GM11168 (cell line): Measurements from ENCODE around the gene SYT2.
"Not testable (repeated sequence)": the region's sequence is repeated elsewhere in the genome, so short reads cannot be mapped to it uniquely, and the experiment has no call there.

ENCODE experiments used
- in situ Hi-C: fragments of 300-500 bp; cut with MboI; formaldehyde crosslinking; loops from one replicate; pipeline ENCODE4 v1.12.0; 2022; ENCODE audit warnings: low sequenced_read_pairs; ENCODE audit not compliant: unreplicated experiment

The SYT2 gene

DNA sequence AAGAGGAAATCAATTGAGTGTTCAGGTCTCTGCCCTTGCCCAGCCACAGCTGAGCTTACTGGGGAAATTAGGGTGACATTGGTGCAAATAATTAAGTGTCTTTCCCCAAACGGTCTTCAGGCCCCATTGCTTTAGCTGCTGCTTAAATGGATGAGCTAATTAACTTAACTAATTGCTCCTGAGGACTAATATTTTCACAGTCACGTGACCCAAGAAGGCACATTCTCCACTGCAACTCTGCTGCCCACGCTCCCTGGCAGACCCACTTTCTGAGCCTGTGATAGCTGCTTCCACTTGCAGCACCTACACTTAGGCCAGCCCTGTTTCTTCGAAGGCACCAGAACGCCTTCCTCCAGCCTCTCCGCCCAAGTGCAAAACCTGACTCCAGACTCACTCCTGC is 56.2 kb downstream of the SYT2 start:
- in situ Hi-C loops, result loop anchor here (5.0 kb wide), 1 partner anchor 68 kb away; no protein-coding TSS in a partner anchor

DNA sequence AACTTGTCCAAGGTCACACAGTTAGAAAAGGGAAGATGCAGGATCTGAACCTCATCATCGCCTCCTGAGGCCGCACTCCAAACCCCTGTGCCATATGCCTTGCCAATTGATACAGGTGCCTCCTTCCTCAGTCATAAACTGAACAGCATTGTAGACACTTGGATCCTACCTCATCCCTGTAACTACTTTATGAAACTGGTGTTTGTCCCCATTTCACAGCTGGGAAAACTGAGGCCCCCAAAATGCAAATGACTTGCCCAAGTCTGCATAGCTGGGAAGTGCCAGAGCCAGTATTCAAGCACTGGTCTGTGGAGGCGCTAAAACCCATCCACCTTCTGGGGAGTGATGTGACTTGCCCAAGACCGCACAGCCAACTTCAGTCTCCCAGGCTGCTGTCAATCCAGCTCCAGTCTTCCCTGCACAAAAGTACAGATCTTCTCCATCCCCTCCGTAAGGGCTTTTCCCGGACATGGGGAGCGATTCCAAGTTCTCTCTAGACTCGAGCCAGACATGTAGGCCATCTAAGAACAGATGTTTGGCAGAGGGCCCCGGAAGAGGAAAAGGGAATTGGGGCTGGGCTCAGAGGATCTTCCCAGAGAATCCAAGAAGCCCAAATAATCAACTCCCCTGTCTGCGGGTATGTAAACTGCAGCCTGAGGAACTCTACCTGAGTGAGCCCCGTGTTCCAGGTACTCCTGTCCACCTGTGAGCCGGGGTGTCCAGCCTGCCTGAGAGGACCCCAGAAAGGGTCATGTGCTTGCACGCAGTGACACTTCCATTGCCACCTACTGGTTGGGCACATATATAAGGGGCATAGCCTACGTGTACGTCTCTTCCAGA is 60.5 kb downstream of the SYT2 start:
- in situ Hi-C loops, result loop anchor here (5.0 kb wide), 1 partner anchor 73 kb away; no protein-coding TSS in a partner anchor

DNA sequence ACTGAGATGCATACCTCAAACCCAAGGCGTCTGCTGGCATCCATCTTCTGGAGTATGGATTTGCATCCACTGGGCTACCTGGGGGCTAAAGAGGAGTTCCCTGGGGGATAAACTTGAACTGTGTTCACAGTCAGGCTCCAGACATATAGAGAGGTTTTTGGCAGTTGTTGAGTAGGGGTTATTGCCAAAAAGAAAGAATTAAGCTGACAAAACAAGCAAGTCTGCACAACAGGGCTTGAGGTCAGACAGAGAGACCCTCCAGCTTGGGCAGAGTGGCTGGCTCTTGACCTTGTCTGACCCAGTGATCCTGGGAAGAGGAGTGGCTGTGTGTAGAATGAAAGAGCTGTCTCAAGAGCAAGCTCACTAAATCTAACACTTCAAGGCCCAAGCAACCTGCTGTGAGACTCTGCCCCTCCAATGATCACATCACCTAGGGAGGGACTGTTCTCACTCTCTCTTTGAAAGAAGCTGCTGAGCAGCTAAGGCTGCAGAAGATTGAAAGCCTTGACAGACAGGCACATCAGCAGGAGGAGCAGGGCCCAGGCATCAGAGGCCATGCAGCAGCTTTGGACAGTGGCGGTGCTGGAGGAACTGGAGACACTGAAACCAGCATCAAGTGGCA is 61.5 kb downstream of the SYT2 start:
- in situ Hi-C loops, result no loop called here

DNA sequence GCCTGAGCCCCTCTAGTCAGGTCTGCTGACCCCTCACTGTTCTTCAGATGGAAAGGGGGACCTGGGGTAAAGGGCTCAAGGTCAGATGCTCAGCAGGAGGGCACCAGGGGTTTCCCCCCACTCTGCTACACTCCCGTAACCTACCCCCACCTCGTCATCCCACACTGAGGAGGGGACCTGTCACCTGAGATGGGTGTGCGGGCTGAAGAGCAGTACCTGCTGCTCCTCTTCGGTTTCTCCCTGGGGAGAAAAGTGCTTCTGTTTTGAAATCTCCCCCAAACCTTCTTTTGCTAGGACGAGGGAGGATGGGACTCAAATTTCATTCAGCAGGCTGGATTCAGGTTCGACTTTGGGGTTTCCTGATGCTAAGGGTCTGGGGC is 65.2 kb downstream of the SYT2 start:
- in situ Hi-C loops, result no loop called here

DNA sequence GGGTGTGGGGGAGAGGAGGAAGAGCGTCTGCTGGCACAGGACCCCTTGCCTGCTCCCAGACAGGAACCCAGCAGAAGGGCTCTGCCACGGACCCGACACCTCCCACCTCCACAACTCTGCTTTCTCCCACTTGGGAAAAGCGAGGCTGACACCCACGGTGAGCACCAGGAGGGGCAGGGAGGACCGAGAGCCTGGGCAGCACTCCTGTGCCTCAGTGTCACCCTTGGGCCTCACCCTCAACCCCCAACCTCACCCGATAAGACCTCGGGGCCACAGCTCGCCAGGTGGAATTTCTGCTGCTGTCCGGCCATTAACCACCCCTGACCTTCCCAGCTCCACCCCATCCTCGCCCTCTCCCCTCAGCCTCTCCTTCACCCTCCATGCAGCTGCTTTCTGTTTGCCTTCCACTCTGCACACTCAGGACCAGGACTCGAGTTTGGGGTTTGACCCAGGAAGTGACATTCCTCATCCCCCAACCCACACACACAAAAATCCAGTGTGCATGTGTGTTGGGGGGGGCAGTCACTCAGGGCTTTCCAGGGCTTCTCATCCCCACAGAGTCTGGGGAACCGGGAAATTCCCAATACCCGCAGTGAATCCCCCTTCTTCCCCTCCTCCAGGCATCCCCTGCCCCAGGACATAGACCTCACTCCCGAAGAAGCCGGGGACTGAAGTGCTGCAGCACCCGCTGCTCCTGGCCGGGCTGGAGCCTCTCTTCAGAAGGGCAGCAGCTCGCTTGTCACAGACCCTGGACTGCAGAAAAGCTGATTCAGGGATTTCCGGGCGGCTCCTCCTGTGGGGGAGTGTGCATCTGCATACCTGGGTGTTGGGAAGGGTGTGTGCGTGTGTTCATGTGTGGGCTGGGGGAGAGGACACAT is 65.8 kb downstream of the SYT2 start:
- in situ Hi-C loops, result no loop called here

DNA sequence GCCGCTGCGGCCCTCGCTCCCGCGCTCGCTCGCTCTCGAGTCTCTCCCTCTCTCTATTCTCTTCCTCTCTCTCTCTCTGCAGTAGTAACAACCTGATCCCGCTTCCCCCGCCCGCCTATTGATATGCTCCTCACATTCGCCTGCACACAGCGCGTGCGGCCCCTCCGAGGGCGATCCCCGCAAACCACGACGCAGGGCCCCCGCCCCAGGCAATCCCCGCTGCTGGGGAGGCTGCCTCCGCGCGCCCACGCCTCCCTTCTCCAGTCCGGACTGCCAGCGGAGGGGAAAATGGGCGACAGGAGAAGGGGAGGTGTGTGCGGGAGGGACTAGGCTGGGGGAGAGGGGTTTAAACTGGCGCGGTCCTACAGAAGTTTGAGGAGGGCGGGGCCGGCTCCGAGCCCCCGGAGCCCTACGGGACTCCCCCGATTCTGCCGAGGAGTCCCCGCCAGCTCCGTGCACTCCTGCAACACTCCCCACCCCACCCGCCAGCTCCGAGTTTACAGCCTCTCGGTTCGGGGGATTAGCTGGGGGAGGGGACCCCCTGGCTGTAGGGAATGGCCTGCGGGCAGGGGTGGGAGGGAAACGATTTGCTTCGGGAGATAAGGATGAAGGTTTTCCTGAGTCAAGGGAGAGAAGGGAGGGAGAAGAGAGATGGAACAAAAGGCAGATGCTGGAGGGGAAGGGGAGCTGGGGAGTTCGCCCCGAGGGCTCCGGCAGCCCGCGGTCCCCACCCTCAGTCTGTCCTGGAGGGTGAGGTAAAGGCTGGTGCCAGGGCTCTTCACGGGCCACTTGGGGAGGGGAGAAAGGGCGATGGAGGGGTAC is 66.6 kb downstream of the SYT2 start:
- in situ Hi-C loops, result no loop called here

DNA sequence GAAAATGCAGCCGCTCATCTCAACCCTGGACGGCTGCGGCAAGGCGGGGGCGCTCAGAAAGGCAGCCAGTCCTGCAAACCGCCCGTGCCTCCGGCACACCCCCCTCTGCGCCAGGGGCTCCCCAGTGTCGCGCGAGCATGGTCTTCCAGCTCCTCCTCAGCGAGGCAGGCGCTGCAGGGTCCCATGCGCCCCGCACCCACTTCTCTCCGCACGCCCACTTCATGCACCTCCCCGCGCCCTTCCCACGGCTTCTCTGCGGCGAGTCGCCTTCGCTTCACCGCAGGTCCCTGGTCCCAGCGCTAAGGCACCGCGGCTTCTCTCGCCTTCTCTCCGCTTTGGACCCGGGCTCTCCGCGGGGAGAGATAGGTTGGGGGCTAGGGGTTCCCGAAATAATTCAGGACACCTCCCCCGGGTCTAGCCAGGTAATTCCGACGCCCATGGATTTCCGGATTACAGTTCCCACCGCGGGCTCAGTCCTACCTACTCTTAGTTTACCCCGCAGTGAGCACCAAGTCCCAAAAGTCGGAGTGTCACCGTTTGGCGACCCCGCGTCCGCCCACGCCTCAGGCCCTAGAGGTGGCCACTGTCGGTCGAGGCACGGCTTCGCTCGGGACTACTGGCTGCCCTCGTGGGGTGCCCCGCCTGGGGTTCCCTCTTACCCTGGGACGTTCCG is 67.5 kb downstream of the SYT2 start:
- in situ Hi-C loops, result no loop called here

DNA sequence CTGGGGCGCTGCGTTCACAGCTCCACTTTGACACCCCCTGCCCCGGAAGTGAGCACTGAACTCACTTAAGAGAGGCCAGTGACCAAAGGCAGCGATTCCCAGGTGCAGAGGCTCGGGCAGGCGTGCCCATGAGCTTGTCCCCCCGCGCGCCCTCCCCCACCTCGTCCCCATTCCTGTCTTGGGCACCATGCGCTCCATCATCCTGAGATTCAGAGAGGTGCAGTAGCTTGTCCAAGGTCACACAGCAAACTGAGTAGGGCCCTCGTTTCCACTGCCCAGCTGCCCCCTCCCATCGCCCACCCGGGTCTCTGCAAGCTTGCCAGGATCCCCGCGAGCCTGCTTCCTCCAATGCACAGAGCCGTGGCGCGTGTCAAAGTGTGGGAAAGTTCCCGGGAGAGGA is 68.0 kb downstream of the SYT2 start:
- in situ Hi-C loops, result no loop called here

DNA sequence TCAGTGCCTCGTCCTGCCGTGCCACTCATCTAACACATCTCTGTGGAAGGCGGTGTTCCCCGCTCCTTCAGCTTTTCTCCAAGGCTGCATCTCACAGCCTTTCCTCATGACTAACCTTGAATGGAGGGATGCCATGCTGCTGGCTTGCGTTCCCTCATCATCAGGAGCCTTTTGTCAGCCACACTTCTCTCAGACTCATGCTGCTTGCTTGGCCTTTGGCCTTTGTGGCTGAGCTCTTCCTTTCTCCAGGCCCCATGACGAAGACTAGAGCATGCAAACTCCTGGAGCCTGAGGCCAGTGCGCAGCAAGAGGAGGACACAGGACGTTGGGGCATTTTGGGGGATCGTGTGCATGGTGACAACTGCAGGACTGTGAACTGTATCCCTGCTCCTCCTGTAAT is 70.8 kb downstream of the SYT2 start:
- in situ Hi-C loops, result no loop called here

DNA sequence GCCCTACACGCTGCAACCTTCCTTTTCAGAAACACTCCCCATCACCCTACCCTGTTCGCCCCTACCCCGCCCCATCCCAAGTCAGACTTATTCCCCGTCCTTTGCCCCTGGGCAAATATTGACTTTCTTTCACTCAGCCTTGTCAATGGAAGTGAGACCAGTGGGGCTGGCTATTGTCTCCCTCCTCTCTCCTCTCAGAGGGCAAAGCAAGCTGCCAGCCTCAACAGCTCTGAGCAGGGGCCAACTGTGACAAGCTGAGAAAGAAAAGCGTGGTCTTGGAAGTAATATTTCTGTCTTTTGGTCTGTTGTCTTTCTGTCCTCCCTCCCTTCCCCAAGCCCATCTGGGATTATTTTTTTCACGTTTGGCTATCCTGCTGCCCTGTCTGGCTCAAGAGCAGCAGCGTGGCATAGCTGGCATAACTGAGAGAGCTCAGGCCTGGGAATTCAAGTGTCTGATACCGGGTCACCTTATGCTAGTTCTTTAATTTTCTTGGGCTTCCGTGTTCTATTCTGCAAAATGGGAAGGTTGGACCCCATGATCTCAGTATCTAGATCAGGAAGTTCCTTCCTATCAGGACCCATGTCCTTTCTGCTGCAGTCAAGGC is 71.5 kb downstream of the SYT2 start:
- in situ Hi-C loops, result not testable (repeated sequence)

DNA sequence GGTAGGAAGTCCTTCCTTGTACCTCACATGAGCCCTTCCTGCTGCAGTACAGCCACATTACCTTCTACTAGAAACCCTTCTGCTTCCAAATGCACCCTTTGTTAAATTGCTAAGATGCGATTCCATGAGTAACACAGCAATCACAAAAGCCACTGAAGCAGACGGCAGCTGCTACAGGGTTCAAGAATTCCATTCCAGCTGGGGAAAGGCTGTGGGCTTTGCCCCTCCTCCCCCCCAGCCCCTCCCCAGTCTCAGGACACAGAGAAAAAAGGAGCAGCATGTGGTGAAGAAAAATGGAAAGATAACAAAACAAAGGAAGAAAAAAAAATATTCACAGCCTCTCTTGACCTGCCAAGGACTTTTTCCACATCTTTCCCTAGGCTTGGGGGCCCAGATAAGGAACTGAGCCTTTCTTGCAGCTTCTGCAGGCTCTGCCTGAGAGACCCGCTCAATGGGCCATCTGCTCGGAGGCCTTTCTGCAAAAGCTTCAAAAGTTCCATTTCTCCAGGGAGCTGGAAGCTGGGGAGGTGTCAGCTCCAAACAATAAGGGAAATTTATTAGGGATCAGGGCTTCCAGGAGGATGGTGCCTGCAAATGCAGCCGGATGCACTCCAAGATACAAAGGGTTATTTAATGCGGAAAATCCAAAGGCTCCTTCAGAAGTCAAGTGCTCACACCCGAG is 72.1 kb downstream of the SYT2 start:
- in situ Hi-C loops, result no loop called here

DNA sequence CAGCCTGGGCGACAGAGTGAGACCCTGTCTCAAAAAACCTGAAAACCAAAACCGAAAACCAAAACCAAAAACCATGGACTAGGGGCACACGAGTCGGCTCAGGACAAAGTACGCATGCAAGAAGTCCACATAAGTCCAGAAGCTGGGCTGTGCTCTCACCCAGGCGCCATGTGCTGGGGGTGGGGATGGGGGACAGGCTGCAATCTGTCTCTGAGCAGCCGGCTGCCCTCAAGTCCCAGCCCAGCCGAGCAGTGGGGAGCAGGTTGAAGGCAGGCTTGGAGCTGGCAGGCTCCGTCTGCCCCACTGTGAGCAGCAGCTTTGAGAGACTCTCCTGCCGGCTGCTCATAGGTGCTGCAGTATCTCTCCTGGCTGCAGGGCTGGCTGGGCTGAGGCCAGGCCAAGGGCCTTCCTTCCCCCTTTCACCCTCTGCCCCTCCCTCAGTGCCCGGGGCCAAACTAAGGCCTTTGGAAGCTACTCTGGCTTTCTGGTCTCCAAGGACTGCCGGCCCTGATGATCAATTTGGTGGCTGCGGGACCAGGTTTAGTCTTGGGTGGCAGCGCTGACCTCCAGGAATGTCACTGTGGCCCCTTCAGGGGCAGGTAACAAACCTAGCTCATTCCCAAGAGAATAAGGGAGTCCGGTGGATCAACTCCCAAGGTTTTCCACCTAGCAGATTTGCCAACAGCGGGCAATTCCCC is 72.8 kb downstream of the SYT2 start:
- in situ Hi-C loops, result not testable (repeated sequence)

DNA sequence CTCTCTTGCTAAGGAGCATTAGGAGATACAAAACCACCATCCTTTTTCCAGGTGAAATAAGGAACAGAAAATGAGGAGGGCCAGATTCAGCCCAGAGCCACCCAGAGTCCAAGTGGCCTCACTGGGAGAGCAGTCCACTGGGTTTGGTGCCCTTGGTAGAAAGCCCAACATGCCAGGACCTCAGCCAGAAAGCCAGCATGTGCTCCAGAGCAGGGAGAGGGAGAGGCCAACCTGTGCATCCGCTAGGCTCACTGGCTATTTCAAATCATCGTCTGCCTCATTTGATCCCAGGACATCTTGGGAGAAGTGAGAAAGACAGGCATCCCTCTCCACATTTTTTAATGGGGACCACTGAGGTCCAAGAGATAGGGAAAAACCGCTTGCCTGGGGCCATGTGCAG is 74.1 kb downstream of the SYT2 start:
- in situ Hi-C loops, result not testable (repeated sequence)

DNA sequence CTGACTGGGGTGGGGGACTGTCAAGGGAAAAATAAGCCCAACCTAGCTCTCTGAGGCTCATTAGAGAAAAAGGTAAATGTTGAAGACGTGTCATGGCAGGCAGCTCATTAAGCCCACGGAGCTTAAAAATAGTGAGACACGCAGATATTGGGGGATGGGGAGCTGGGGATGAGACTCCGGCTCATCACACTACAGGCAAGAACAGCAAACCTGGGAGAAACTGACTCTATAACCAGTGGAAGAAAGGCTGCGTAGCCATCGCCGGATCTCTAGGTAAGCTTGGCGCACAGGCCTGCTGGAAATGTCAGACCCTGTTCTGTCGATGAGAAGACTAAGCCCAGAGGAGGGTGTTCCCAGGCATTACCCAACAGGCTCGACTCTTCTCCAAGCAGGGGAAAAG is 78.0 kb downstream of the SYT2 start:
- in situ Hi-C loops, result no loop called here

DNA sequence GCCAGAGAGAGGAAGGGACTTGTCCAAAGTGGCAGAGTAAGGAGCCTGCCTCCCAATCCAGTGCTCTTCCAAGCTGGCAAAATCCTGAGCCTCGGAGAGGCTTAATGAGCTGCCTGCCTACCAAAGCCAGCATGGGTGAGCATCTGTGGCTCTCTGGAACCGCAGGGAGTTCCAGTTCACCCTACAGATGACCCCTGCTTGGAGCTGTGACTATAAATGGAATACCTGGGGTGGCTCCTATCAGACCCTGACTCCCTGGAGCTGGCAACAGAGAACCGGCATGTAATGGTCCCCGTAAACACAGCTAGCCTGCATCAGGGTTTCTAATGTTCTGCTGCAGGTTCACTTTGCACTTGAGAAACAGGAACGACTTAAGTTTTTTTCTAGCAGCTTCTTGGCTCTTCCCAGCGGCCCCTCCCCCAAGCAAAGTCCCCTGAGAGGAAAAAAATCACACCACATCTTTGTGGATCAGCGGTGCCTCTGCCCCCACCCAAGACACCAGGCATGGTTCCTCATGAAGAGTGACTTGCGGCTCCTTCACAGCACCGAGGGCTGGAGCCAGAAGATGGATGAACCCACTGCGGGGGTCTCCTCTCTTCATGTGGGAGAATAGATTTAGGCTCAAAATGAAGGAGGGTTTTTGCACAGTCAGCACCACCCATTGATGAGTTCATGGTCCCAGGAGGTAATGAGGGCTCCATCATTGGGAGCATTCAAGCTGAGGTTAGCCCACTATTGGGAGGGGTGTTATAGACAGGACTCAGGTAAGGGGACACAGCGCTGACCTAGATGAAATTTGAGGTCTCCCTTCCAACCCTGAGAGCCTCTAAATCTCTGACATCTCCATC is 79.0 kb downstream of the SYT2 start:
- in situ Hi-C loops, result no loop called here

DNA sequence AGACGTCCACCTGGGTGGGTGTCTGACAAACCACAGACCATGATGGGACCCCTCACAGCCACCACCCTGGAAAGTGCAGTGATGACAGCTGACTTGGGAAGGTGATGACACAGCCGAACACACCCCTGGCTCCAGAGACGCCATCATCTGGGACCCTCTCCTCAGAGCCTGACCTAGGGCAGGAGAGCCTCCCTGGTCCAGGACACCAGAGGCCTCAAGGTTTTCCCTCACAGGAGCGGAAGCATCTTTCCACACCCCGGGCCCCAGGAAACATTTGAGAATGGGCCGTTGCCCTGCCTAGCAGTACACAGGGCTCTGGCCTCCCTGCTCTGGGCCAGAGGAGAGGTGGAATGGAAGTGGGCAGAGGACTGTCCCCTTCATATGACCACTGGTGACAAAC is 79.7 kb downstream of the SYT2 start:
- in situ Hi-C loops, result no loop called here

DNA sequence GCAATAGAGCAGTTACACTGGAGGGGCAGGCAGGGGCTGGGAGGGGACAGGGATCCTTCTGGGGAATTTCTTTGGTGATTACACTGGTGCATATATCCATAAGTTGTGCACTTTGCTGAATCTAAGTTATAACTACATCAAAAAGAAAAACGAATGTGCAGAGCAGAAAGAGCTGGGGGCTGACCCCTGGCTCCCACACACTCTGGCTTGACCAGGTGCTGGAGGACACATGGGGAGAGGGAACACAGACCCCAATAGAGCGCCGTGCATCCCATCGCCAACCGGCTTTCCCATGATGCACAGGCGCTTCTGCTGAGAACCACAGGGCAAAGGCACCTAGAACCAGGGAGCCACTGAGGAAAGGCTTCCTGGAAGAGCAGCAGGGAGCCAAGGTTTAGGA is 80.2 kb downstream of the SYT2 start:
- in situ Hi-C loops, result not testable (repeated sequence)
